HG02852 (cell line): ENCODE results near the gene HSPBP1.

ENCODE experiments used
- ATAC-seq: cut with Tn5 transposase; IDR thresholded peaks from one replicate; pipeline ENCODE4 v1.9.1; 2021; ENCODE audit warnings: mild to moderate bottlenecking, moderate library complexity; ENCODE audit not compliant: unreplicated experiment

HSPBP1 gene

GRCh38 chr19:55220525-55220924 lies 59.4 kb downstream of the HSPBP1 start:
- no peak for ATAC-seq

GRCh38 chr19:55216461-55217198 lies 63.3 kb downstream of the HSPBP1 start:
- no peak for ATAC-seq

- ATAC-seq = no peak
Measured at GRCh38 chr19:55213547-55213946, 66.4 kb downstream of the HSPBP1 start.

- no peak for ATAC-seq
Measured at GRCh38 chr19:55212447-55212846, 67.5 kb downstream of the HSPBP1 start.
